GM19193 (cell line): Measurements from ENCODE around the gene LBP.

Source experiments
- POLR2A ChIP-seq: IDR thresholded peaks from 4 replicates; pipeline ENCODE4 v1.6.1; 2011; ENCODE audit not compliant: insufficient read depth, insufficient read length; ENCODE audit errors: extremely low read depth

The LBP gene

DNA sequence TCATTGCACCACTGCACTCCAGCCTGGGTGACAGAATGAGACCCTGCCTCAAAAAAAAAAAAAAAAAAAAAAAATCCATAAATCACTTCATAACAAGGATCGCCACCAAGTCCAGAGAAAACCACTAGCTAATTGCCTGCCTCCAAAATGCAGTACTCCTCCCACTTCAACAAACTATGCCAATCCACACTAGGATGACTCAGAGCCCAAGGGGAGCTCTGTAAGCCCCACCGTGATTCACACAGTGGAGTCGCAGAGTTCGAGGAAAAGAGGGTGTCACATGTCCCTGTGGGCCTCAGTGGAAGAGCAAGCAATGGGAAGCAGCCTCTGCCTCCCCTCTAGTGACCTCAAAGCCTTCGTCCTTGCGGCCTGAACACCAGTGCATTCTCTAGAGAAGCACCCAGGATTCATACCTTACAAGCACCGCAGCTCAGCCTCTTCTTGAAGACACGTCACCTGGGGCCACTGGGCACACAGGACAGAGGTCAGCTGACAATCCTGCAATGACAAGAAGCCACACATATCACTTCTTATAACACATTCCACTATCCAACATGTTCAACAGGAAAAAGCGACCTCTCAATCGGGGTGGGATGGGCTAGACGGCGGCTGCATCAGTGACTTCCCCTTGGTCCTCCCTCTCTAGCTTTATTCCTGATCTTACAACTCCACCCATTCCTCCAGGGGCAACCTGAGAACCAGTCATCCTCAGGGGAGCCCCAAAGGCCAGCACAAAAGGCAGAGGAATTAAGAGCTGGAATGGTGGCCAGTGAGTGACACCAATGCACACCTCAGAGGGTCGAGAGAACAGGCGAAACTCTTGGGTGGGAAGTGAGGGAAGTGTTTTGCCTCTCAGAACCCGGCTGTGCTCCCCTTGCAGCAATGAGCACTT, 80.0 kb downstream of the LBP start:
- TF ChIP-seq POLR2A: peak; percentile 13
